GM21786 (cell line): Measurements from ENCODE around the gene TP53RK.

ENCODE experiments used
- ATAC-seq: cut with Tn5 transposase; IDR thresholded peaks from one replicate; pipeline ENCODE4 v1.9.1; 2021; ENCODE audit not compliant: unreplicated experiment

TP53RK gene

DNA sequence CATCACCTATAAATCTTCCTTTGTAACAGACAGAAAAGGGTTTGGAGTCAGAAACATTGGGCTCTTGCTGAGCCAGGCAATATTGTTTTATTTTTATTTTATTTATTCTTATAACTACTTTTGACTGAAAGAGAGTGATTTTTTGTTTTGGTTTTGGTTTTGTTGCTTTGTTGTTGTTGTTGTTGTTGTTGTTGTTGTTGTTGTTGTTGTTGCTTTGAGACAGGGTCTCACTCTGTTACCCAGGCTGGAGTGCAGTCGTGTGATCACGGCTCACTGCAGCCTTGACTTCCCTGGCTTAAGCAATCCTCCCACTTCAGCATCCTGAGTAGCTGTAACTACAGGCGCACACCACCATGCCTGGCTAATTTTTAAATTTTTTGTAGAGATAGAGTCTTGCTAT is 22.9 kb downstream of the TP53RK start:
- ATAC-seq: no peak

DNA sequence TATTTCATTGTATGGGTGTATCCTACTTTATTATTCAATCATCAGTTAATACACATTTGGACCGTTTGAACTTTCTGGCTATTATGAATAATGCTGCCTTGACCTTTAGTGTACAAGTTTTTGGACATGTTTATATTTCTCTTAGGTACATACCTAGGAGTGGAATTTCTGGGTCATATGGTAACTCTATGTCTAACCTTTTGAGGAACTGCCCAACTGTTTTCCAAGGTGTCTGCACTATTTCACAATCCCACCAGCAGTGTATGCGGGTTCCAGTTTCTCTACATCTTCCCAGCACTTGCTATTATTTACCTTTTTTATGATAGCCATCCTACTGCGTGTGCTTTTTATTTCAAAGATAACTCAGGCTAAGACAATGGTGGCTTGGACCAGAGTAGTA is 23.6 kb downstream of the TP53RK start:
- ATAC-seq: no peak

DNA sequence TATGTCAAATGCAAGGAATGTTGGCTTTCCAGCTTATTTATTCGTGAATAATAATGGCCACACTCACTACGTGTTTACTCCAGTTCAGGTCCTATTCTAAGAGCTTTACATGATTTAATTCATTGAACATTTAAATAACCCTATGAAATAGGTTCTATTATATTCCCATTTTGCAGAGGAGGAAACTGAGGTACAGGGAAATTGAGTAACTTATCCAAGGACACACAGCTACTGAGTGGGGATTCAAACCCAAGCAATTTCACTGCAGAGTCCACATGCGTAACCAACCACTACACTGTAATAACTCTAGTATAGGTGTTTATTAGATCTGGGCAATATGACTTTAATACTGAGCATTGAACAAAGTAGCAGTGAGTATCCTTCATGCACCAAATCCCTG is 25.7 kb downstream of the TP53RK start:
- no peak for ATAC-seq

DNA sequence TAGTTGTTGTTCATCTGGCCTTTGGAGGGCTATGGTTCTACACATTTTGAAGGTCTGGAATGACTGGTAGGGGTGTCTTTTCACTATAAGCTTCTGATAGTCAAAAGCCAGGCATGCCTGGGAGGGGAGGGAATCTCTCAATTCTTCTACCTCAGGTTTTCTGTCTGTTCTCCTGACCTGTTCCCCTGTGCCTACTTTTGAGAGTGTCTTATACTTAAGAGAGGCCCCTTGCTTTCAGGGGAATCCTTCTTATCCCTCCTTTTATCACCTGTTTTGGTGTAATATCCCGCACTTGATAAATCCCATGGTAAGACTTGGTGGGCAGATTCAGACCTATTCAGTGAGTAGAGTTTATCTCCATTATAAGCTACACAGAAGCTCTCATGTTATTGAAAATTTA is 27.6 kb downstream of the TP53RK start:
- no peak for ATAC-seq

DNA sequence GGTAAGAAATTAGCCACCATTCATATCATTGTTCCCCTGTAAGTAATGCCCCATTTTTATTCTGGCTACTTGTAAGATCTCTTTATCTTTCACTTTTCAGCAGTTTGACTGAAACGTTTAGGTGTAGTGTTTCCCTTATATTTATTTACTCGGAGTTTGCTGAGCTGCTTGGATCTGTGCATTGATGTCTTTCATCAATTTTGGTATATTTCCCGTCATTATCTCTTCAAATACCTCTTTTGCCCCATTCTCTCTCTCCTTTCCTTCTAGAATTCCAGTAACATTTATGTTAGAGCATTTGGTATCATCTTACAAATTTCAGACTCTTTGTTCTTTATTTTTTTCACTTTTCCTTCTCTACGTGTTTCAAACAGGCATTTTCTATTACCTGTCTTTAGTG is 28.8 kb downstream of the TP53RK start:
- no peak for ATAC-seq

DNA sequence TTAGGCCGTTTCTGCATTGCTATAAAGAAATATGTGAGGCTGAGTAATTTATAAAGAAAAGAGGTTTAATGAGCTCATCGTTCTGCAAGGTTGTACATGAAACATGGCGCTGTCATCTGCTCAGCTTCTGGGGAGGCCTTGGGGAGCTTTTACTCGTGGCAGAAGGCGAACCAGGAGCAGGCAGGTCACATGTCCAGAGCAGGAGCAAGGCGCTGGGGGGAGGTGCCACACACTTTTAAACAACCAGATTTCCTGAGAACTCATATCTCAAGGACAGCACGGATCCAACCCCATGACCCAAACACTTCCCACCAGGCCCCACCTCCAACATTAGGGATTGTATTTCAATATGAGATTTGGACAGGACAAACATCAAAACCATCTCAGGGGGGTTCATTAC is 31.6 kb downstream of the TP53RK start:
- no peak for ATAC-seq

DNA sequence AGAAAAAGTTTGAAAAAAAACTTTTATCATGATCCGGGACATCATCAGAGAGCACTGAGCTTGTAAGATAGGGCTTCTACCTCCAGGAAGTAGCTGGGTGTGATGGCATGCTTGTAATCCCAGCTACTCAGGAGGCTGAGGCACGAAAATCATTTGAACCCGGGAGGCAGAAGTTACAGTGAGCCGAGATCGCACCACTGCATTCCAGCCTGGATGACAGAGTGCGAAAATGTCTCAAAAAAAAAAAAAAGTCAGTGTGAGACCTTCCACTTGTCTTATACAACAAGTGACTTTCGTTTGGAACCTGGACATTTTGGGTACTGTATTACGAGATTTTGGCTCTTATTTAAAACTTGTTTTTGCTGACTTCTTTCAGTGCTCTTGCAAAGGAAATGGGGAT is 32.1 kb downstream of the TP53RK start:
- no peak for ATAC-seq

DNA sequence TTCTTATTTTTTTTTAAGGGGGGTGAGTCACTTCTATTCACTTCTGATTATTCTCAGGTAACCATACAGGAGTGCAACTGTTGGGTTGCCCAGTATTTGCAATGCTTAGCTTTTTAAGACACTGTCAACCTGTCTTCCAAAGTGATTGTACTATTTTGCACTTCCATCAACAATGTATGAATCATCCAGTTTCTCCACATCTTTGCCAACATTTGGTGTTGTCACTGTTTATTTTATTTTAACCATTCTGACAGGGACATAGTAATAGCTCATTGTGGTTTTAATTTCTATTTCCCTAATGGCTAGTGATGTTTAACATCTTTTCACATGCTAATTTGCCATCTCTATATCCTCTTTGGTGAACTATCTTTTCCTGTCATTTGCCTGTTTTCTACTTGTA is 36.5 kb downstream of the TP53RK start:
- ATAC-seq: no peak

DNA sequence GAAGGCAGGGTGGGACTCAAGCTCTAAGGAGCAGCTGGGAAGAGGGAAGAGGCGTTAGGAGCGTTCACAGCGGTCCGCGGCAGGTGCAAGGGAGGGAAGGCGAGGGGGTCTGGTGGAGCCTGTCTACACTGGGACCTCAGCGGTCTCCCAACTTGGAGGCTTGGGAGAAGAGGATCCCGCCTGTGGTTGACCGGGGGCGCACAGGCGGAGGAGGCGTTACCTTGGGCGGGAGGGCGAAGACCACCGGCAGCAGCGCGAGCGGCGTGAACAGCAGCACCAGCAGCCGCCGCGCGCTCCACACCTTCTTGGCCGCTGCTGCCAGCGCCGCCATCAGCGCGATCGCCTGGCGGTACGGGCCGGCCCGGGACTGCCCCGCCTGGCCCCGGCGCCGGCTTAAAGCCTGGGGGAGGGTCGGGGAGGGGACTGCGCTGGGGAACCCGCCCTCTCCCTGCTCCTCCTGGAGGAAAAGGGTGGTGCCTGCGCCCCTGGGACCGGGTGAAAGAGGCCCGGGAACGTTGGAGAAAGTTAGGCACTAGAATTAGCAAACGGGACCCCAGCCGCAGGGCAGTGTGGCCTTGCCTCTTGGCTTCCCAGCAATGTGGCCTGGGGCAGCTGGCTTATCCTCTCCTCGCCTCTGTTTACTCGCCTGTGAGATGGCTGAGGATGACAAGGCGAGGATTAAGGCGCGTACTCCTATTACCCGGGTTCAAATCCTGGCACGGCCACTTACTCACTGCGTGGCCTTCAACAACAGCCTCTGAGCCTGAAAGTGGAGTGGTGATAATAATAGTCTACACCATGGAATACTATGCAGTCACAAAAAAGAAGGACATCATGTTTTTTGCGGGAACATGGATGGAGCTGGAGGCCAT is 37.9 kb downstream of the TP53RK start, which contains the start of gene SLC13A3:
TSS of gene SLC13A3 (minus strand) at position 369 of the 872 bp plus-strand sequence. CDS start at position 331, 38 bp downstream.
- ATAC-seq: no peak

DNA sequence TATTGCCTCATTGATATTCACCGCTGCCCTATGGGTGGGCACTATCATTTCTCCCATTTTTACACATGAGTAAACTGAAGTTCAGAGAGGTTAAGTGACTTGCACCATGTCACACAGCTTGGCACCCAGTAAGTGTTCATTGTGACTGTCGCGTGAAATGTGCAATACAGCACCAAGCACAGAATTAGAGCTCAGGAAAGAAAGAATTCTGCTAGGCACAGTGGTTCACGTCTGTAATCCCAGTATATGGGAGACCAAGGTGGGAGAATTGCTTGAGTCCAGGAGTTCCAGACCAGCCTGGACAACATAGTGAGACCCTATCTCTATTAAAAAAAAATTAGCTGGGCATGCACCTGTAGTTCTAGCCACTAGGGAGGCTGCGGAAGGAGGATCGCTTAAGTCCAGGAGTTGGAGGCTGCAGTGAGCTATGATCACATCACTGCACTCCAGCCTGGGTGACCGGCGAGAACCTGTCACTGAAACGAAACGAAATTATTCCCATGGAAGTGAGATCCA is 38.6 kb downstream of the TP53RK start:
- ATAC-seq: no peak

DNA sequence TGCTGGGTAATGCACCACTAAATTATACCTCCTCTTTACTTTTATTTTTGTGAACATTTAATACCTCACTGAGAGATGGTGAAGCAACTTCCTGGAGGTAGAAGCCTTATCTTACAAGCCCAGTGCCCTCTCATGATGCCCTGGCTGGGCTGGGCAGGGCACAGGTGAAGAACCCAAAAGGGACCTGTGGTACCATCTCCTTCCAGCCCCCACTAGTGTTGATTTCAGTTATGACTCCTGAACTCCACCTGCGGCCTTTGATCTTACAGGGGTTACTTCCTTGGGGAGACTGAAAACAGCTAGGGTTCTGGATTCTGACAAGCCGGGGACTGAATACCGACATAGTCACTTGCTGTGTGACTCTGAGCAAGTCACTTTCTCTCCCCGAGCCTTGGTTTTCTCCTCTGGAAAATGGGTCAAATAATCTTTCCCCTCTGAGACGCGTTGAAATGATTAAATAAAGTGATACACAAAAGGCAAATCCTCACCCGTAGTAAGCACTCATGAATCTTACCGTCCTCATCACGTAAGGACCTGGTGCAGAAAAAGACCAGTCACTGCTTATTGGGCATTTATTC is 39.2 kb downstream of the TP53RK start:
- no peak for ATAC-seq

DNA sequence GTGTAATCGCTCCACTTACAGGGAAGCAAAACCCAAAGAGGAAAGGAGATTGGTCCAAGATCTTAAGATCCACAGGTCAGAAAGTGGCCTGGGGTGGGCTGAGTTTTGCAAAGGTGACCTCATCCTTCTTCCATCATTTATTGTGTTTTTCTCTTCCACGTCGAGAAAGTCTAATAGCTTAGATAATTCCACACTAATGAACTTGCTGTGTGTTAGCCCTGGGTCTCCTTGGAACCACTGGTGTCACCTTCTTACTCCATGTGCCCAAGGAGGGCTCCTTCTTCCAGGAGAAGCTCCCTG is 39.6 kb downstream of the TP53RK start:
- ATAC-seq: no peak

DNA sequence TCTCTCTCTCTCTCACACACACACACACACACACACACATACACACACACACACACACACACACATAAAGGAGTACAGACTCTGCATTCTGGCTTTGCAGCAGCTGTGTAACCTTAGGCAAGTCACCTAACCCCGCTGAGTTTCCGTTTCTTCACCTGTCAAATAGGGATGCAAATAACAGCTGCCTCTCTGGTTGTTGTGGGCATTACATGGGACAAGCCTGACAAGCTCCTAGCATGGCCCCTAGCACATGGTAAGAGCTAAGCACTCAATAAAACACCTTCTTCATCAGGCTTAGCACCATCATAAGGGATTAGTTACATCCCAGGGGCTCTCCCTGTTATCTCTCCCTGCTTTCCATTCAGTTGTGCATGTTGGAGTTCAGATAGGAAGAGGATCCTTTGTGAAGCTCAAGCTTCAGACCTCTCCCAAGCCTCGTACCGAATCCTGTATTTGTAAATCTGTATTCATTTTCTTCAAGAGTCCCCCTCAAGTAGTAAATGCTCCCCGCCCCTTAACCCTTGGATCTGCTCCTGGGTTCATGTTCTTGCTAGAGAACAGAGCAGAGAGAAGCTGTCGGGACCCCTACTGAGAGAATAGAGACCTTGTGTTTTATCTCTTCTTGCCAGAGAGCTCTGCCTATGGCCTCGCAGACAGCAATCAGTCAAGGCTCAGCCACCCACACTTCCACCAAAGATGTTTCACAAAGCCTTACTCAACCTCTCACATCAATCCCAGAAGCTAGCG is 40.2 kb downstream of the TP53RK start:
- no peak for ATAC-seq

DNA sequence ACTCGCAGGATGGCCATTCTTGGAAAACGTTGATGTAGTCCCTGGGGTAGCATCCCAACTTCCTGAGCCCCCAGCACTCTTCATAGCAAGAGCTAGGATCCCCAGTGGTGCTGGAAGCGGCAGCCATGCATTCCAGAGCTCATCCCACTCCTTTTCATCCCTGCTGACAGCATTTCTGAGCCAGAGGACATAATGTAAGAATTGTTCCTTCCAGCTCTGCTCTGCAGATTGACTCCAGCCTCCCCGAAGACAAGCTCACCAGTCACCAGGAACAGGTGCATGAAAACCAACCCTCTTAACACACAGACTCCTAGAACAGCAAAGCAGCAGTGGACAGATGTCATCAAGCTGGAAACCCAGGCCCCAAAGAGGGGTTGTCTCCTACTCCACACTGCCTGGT is 41.8 kb downstream of the TP53RK start:
- ATAC-seq: no peak

DNA sequence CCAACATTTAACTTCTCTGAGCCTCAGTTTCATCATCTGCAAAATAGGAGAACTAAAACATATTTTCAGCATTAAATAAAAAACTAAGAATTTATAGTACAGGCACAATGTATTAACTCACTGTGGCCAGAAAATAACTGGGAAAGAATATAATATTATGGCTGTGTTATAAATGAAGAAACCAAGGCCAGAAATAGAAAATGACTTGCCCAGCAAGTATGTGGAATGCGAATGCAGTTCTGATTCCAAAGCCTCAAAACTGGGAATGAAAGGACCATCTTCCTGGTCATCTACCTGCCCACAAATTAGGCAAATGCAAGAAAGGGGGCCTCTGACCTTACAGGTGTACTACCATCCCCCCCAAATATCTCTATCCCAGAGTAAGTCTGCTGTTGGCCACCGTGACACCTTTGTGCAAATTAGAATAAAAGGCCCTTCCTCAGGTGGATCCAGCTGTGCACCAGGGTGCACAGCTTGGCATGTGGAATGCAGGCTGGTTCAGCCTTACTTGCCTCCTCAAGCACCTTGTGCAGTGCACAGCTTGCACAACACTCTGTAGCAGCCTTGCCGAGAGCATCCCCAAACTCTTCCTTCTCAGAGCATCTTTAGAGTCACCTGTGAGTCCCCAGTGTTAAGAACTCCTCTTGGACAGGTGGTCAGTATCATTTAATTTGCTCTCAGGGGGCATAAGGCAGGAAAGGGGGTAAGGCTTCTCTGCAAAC is 42.4 kb downstream of the TP53RK start:
- no peak for ATAC-seq

DNA sequence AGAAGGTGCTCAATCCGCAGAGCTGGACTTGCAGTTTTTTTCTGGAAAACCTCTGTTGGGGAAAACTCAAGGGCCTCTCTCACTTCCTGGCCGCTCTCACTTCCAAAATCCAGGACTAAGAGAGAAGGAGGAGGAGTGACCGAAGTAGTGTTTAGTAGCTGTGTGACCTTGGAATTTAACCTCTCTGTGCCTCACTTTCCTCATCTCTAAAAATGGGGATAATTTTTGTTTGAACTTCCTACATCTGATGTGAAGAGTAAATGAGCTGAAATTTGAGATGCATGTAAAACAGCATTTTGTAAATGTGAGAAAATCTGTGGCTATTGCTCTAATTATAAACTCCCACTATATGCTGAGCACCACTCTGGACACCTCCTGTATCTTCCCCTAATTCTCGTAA is 43.1 kb downstream of the TP53RK start:
- no peak for ATAC-seq

DNA sequence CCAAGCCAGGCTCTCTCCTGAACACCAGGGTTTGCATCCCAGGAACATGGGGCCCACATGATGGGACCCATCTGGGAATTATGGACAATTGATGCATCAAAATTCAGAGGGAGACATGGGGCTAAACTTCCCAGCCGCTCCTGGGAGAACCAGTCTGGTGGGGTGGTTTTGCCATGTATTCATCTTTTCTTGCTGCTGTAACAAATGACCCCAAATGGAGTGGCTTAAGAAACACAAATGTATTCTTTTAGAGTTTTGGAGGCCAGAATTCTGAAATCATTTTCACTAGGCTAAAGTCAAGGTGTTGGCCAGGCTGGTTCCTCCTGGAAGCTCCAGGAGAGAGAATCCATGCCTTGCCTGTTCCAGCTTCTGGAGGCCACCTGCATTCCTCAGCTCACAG is 44.5 kb downstream of the TP53RK start:
- ATAC-seq: no peak

DNA sequence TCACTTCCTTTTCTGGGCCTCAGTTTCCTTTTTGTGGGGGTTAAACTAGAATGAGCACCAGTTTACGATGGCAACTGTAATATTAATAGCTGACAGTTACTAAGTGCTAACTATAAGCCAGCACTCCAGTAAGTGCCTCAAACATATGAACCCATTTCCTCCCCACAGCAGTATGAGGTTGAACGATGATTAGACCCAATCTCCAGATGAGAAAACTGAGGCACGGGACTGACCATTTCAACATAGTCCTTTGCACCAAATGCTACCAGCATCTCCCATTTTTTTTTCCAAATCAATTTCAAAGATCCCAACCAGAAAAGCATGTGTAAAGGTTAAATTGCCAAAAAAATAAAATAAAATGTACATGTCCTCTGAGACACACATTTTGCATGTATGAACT is 45.1 kb downstream of the TP53RK start:
- ATAC-seq: no peak

DNA sequence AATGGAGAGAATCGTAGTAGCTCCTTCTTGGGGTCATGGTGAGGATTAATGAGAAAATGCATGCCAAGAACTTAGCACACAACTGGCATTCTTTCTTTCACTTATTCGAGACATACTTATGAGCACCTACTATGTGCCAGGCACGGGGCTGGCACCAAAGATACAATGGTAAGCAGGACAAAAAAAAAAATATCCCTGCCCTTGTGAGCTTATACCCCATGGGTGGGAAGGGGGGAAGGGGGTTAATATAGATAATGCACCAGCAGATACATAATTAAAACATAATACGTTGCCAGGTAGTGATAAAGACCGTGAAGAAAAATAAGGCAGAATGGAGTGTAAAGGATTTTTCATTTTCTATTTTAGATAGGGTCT is 46.3 kb downstream of the TP53RK start:
- no peak for ATAC-seq

DNA sequence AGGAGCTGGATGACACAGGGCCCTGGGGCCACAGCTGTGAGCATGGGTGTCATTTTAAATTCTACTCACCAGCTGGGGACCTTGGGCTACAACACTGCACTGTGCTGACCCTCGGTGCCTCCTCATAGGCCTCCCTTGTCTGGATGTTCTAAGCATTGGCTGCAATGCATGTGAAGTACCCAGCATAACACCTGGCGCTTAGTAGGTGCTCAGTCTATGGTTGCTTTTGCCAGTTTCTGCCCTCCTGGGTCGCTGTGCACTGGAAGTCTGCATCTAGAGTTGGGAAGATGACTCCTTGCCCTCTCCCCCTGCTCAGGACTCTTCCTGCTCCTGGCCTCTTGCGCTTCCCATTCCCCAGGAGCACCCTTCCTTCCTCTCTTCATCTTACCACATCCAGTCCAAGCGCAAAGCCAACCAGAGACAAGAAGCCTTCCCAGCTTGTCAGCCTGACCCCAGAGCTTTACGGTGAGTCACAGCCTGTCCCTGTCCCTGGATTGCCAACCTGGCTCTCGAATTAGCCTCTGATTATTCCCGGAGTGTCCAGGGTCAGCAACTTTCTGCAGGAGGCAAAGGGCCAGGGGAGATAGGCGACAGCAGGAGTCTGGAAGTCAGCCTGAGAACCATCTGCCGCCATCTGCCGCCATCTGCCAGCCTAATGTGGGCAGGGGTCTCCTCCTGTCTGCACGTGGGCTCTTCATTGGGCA is 46.8 kb downstream of the TP53RK start:
- no peak for ATAC-seq

DNA sequence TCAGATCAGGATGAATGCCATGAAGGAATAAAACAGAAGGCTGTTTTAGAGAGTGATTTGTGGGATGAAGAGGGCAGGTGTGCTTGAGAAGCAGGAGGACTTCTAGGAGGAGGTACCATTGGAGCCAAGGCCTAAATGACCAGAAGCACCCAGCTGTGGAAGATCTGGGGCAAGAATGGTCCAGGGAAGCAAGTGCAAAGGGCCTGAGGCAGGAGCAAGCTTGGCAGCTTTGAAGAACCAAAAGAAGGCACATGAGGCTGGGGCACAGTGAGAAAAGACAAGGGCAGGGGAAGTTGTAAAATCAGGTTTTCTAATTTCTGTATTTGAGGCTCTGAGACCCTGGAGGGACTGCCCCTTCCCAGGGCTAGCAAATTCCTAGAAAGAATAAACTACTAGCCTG is 47.8 kb downstream of the TP53RK start:
- ATAC-seq: no peak
